GM12878 (cell line): ENCODE results near the gene MGAT3. TPM values are rescaled to one million over a fixed set of nuclear protein-coding genes. Genes with fewer than 3 reads are reported as not detected.

Experiments
- ATAC-seq: fragments of 200-7000 bp; cut with Tn5 transposase; 3 replicates; pipeline ENCODE4 v1.9.1; 2020; ENCODE audit warnings: mild to moderate bottlenecking, moderate library complexity
- BruUV-seq: library from RNA; stranded (reverse); fragments of 400-500 nt; replicated peaks from 2 replicates; lab custom pipeline; 2021; lab: Mats Ljungman, UMichigan
- CTCF ChIA-PET: fragments of 300-600 bp; sonication (Branson Sonifier 250); formaldehyde crosslinking; extraction: SDS; loops from one replicate; lab custom pipeline; 2021; ENCODE audit warnings: inconsistent platforms; lab: Yijun Ruan, JAX
- POLR2A ChIA-PET: fragments of 350-600 bp; formaldehyde crosslinking; extraction: SDS; loops from one replicate; lab custom pipeline; 2021; ENCODE audit warnings: inconsistent platforms; lab: Charles Lee
- RAD21 ChIA-PET: fragments of 300-600 bp; sonication (Branson Sonifier 250); formaldehyde crosslinking; loops from one replicate; lab custom pipeline; 2023; ENCODE audit warnings: antibody characterized with exemption; ENCODE audit not compliant: unreplicated experiment; lab: Charles Lee
- SMC1A ChIA-PET: fragments of 300-600 bp; sonication (Branson Sonifier 250); formaldehyde crosslinking; loops from one replicate; lab custom pipeline; 2023; ENCODE audit not compliant: unreplicated experiment, uncharacterized antibody; lab: Charles Lee
- DNase-seq: peaks from one replicate; pipeline ENCODE4 v3.0.0-alpha.2; 2011; ENCODE audit warnings: low read depth, low spot score
- FAIRE-seq: peaks from 3 replicates; lab custom pipeline; 2011; peaks lifted over from hg19 to GRCh38; lab: Jason Lieb, UNC
- H2AFZ ChIP-seq: 2 replicates; pipeline ENCODE4 v1.6.0; 2011; ENCODE audit warnings: low read depth, low read length, control low read depth; ENCODE audit not compliant: control insufficient read depth
- H3K27ac ChIP-seq: 2 replicates; pipeline ENCODE4 v1.5.1; 2011; ENCODE audit warnings: control low read depth; ENCODE audit not compliant: control insufficient read depth, insufficient read depth
- H3K27me3 ChIP-seq, 2 experiments: replicated peaks in 1 of 2; 2 replicates each; pipeline versions ENCODE4 v1.6.0 to v1.6.1; 2011; ENCODE audit warnings: low read length in 1 of 2; ENCODE audit not compliant: control insufficient read depth in 2 of 2, insufficient read depth in 2 of 2
- H3K36me3 ChIP-seq, 2 experiments: 2 replicates each; pipeline ENCODE4 v1.5.1; 2011; ENCODE audit warnings: low read length in 1 of 2; ENCODE audit not compliant: control insufficient read depth in 2 of 2, insufficient read depth in 2 of 2
- H3K4me1 ChIP-seq: 2 replicates; pipeline ENCODE4 v1.6.1; 2011; ENCODE audit warnings: mild to moderate bottlenecking, low read length, moderate library complexity, mixed read lengths; ENCODE audit not compliant: control insufficient read depth, insufficient read depth
- H3K4me2 ChIP-seq: 2 replicates; pipeline ENCODE4 v1.6.0; 2011; ENCODE audit warnings: control low read depth; ENCODE audit not compliant: control insufficient read depth, insufficient read depth
- H3K4me3 ChIP-seq: fragments of 200-600 bp; sonication (generic); 2 replicates; pipeline ENCODE4 v1.5.1; 2016
- H3K79me2 ChIP-seq: 2 replicates; pipeline ENCODE4 v1.6.0; 2011; ENCODE audit warnings: low read length; ENCODE audit not compliant: control insufficient read depth, insufficient read depth
- H3K9ac ChIP-seq: 2 replicates; pipeline ENCODE4 v1.8.0; 2011; ENCODE audit warnings: low read length, control low read depth, mixed read lengths; ENCODE audit not compliant: control insufficient read depth, insufficient read depth
- H3K9me3 ChIP-seq: replicated peaks from 3 replicates; pipeline ENCODE4 v1.5.1; 2011; ENCODE audit warnings: mild to moderate bottlenecking, low read length; ENCODE audit not compliant: control insufficient read depth, insufficient read depth
- H4K20me1 ChIP-seq: 2 replicates; pipeline ENCODE4 v1.6.0; 2011; ENCODE audit not compliant: control insufficient read depth, insufficient read depth
- ATF7 ChIP-seq: fragments of 450-650 bp; IDR thresholded peaks from 2 replicates; pipeline ENCODE4 v1.6.1; 2016; ENCODE audit warnings: low read depth, mild to moderate bottlenecking
- CHD4 ChIP-seq: fragments of 200-600 bp; sonication (generic); IDR thresholded peaks from 2 replicates; pipeline ENCODE4 v1.6.1; 2016; ENCODE audit warnings: mild to moderate bottlenecking
- E4F1 ChIP-seq: fragments of 450-650 bp; IDR thresholded peaks from 2 replicates; pipeline ENCODE4 v1.6.1; 2018; ENCODE audit warnings: borderline replicate concordance, mild to moderate bottlenecking; ENCODE audit not compliant: partially characterized antibody
- GATAD2B ChIP-seq: fragments of 450-650 bp; conservative IDR thresholded peaks from 2 replicates; pipeline ENCODE4 v1.6.1; 2017; ENCODE audit warnings: low read depth, mild to moderate bottlenecking, moderate library complexity
- KLF5 ChIP-seq: fragments of 450-650 bp; IDR thresholded peaks from 2 replicates; pipeline ENCODE4 v1.6.1; 2014; ENCODE audit warnings: mild to moderate bottlenecking; ENCODE audit not compliant: partially characterized antibody
- MYC ChIP-seq: IDR thresholded peaks from 2 replicates; pipeline ENCODE4 v1.6.1; 2011; ENCODE audit warnings: mild to moderate bottlenecking, low read length, moderate library complexity, inconsistent platforms; ENCODE audit not compliant: insufficient read depth, insufficient replicate concordance, insufficient read length, severe bottlenecking
- NFXL1 ChIP-seq: fragments of 450-650 bp; IDR thresholded peaks from 2 replicates; pipeline ENCODE4 v1.6.1; 2017; ENCODE audit warnings: antibody characterized with exemption, mild to moderate bottlenecking, borderline replicate concordance
- NFYA ChIP-seq: IDR thresholded peaks from 2 replicates; pipeline ENCODE4 v1.6.1; 2011; ENCODE audit warnings: low read depth, mild to moderate bottlenecking, low read length, improper control_type of control experiment, borderline replicate concordance
- SREBF1 ChIP-seq: IDR thresholded peaks from 2 replicates; pipeline ENCODE4 v1.6.1; 2012; ENCODE audit warnings: mild to moderate bottlenecking, low read length
- TBL1XR1 ChIP-seq: IDR thresholded peaks from 2 replicates; pipeline ENCODE4 v1.6.1; 2012; ENCODE audit warnings: low read depth, low read length, improper control_type of control experiment
- USF2 ChIP-seq: IDR thresholded peaks from 2 replicates; pipeline ENCODE4 v1.6.1; 2011; ENCODE audit warnings: low read depth, low read length, improper control_type of control experiment, borderline replicate concordance
- ZBTB33 ChIP-seq: fragments of 450-650 bp; IDR thresholded peaks from 2 replicates; pipeline ENCODE4 v1.6.1; 2017; ENCODE audit warnings: mild to moderate bottlenecking
- WGBS: methylation state at CpG from one replicate; pipeline ENCODE4 v1.1.6; 2016; ENCODE audit warnings: low lambda C conversion rate; ENCODE audit not compliant: insufficient replicate concordance, insufficient coverage; ENCODE audit errors: missing lambda C conversion rate; 5-methylcytosine and 5-hydroxymethylcytosine counted together
- in situ Hi-C: fragments of 300-500 bp; cut with MboI; formaldehyde crosslinking; loops from 9 replicates; pipeline ENCODE4 v1.14.3; 2018; ENCODE audit warnings: mixed read lengths
- intact Hi-C: fragments of 100-400 bp; cut with micrococcal nuclease; formaldehyde crosslinking; loops from one replicate; pipeline ENCODE4 v1.14.2; 2022; ENCODE audit not compliant: unreplicated experiment
- polyA plus RNA-seq, 11 experiments: library from polyadenylated mRNA; depleted of rRNA in 4 of 11; unstranded in 6 of 11; stranded (reverse) in 5 of 11; fragments of >200 nt; fragmentation: Nextera tagmentation in 4 of 11; fragmentation: Illumina TruSeq in 1 of 11; extraction: Ambion mirVana in 4 of 11; extraction: Trizol in 1 of 11; gene quantifications; 1 replicate in 1 of 11; 2 replicates in 10 of 11; pipeline versions ENCODE4 v1.2.1 to v1.2.3, GENCODE V29; 2011 to 2016; ENCODE audit warnings: inconsistent platforms in 2 of 11, missing spikeins in 2 of 11, low read depth in 1 of 11
- total RNA-seq, 4 experiments: library from RNA; depleted of rRNA in 3 of 4; stranded (reverse); fragments of >200 nt in 3 of 4; fragmentation: Illumina TruSeq in 1 of 4; extraction: Trizol in 1 of 4; gene quantifications; 2 replicates each; pipeline versions ENCODE4 v1.2.1 to v1.2.3, GENCODE V29; 2013 to 2021

MGAT3 gene
- total and polyA plus RNA-seq, 10 of the 15 experiments (the other 5 are each of a cell fraction or from before 2014, with no cell fraction given): 0.32 to 40.2 (median 11.9) TPM

GRCh38 chr22:39430576-39431150, 26.1 kb upstream of the MGAT3 start (continued):
- TF ChIP-seq MYC: no peak
- TF ChIP-seq ZBTB33: no peak
- TF ChIP-seq USF2: no peak
- TF ChIP-seq SREBF1: no peak
- TF ChIP-seq NFXL1: no peak
- TF ChIP-seq, all 136 proteins: peak for 0

GRCh38 chr22:39431216-39431801, 25.5 kb upstream of the MGAT3 start:
- 92% methylated on average over 11 of the region's 11 CpGs for WGBS
- Histone ChIP-seq H2AFZ (no peak overlapping the region), H3K27ac (no peak overlapping the region), H4K20me1 (no peaks in the 10 kb centered on the region), H3K9ac (no peak overlapping the region), H3K4me1 (no peaks in the 10 kb centered on the region), H3K27me3 (no peaks in the 10 kb centered on the region), H3K4me2 (no peak overlapping the region), H3K36me3 (peaks cover 6 to 18% of the 10 kb centered on the region in 2 experiments), H3K4me3 (no peak overlapping the region), H3K9me3 (no peaks in the 10 kb centered on the region), H3K79me2 (no peaks in the 10 kb centered on the region)
- POLR2A ChIA-PET: no interaction called here
- no peak for TF ChIP-seq CHD4
- no peak for TF ChIP-seq GATAD2B
- no peak for TF ChIP-seq KLF5
- TF ChIP-seq ATF7: no peak
- no peak for TF ChIP-seq MYC
- no peak for TF ChIP-seq USF2
- no peak for TF ChIP-seq E4F1
- no peak for TF ChIP-seq TBL1XR1
- TF ChIP-seq NFYA: no peak
- in situ Hi-C loops: no loop called here
- DNase-seq: no peak
- ATAC-seq: no peak
- RAD21 ChIA-PET: no interaction called here
- no peak for FAIRE-seq
- BruUV-seq: no TSS peak
- intact Hi-C loops: no loop called here
- SMC1A ChIA-PET: no interaction called here
- CTCF ChIA-PET: interaction anchor here (1.2 kb wide), 1 partner anchor 10 kb away, joined by 3 read pairs; no protein-coding TSS in a partner anchor
